AG08396 (cell line): ENCODE measurements around the gene IGF2.
A peak's percentile ranks its signal among the peaks of the same experiment; 100 is the strongest.

Source experiments
- DNase-seq: peaks from one replicate; pipeline ENCODE4 v3.0.0; 2012; ENCODE audit warnings: low spot score, mixed read lengths

IGF2 gene

DNA sequence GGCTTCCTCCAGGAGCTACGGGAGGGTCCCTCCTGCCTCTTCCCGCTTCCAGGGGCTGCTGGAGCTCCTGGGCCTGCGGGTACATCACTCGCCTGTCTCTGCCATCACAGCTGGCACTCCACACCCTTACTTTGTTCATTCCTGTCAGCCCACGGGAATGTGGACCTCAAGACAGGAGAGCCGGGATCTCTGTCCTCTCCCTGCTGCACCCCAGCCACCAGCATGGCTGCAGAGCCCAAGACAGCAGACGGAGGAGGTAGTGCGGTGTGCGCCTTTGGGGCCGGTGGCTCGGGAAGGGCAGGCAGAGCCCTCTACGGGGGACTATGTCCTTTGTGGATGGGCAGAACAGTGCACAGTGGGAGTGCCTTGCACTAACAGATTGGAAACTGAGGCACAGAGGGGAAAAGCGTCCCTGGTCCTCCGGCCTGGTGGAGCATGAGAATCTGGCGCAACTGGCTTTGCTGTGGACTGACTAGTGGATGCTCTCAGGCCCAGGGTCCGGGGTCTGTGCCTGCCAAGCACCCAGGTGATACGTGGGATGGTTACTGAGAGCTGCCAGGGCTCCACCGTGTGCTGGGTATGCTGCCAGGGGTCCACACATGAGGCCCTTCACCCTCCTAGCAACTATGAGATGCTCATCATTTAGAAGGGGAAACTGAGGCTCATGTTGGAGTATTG lies 47.3 kb downstream of the IGF2 start:
- DNase-seq, result no peak

DNA sequence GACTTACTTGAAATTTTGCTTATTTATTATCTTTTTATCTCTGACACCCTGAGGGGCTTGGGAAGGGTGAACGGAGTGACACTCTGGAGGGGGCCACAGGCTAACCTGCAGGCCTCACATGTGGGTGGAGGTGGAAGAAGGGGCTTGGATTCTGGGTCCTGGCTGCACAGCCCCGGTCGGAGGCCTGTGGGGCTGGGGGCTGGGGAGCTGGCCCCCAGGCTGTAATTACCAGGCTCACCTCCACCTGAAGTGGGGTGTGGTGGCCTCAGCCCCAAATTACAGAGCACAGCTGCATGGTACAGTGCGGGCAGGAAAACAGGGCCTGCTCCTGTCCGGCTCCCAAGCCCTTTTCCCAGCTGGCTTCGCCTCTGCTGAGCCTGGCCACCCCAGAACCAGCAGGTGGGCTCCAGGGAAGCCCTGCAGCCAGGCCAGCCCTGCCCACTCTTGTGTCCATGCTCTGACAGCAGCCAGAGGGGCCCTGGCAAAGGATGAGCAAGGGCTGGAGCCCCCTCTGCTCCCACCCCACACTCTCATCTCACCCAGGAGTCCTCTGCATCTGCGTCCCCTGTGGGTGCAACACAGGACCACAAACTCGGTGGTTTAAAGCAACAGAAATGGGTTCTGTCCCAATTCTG lies 48.0 kb downstream of the IGF2 start:
- no peak for DNase-seq

DNA sequence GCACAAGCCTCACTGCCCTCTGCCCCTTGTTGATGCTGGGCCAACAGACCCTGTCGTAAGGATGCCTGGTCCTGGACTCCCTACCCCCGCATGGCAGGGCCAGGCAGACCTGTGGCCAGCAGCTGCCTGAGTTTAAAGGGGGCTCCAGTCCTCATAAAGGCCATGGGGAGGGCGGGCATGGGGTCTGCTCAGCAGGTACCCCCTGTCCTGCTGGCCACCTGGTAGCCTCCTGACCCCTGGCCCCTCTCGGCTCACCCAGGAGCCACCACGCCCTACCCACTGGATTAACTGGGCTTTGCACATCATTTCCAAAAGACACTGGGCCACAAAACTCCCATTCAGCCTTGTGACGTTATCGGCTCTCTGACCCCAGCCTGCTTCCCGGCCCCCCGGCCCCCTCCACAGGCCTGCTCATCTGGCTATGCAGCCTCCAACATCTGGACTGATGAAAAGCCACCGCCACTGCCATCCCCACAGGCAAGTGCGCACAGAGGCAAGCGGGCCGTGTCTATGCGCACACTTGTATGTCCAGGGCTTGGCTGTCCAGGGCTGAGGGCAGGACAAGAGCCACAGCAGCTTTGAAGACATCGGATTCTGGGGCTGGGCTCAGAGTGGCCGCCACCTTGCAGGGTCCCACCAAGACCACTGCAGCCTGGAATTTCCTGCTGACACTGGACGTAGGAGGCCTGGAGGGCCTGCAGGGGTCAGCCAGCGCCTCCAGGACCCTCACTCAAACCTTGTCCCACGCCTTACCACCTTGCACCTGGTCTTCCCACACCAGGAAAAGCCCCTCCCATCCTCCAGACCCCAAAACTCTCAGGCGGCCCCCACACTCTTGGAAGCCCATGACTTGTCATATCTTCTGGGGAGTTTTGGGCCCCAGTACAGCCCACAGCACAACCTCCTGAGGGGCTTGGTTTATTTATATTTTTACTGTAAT lies 48.7 kb downstream of the IGF2 start:
- no peak for DNase-seq

DNA sequence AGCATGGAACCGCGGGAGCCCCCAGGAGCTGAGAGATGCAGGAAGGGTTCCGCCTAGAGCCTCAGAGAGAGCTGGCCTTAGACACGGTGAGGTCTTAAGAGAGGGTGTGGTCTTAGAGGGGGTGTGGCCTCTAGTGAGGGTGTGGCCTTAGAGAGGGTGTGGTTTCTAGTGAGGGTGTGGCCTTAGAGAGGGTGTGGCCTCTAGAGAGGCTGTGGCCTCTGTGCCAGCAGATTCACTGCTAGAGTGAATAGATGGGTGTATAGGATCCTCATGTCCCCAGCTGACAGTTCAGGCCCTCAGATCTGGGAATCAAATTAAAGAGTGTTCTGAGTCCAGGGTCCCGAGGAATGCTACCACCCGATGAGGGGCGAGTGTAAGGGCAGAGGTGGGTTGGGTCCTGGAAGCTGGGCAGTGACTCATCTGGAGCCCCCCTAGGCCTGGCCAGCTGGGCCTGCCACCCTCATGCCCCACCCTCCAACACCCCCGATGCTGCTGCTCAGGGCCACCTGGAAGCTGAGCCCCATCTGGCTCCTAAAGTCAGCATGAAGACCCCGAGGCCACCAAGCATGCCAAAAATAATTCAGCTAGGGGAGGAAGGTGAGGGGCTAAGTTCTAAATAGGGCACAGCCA lies 49.5 kb downstream of the IGF2 start:
- peak; percentile 71 for DNase-seq

DNA sequence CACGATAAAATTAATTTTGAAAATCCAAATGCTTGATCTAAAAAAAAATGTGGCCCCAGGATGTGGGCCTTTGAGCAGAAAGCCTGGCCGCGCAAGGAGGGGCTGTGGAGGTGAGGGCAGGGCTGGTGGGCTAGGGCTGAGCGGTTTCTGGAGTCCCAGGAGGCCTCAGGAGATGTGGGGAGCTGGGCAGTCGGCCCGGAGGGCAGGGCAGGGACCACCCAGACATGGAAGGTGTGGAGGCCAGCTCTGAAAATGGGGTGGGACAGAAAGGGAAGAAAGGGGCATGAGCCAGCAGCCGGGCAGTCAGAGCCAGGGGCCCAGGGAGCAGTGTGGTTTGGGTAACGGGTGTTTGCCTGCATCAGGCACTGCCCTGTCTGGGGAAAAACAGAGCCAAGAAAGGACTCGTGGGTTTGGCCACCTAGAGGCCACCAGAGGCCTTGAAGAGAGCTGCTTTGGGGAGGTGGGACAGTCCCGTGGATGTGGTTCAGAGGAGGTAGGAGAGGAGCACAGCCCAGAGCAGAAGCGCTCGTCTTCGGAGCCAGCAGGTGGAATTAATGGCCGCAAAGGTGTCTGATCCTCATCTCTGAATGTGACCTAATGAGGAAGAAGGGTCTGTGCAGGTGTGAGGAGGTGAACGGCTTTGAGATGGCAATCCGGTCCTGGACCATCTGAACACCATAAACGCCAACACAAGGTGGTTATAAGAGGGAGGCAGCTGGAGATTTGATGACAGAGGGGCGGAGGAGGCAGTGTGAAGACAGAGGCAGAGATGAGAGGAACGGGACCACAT lies 50.2 kb downstream of the IGF2 start:
- DNase-seq, result peak; percentile 5

DNA sequence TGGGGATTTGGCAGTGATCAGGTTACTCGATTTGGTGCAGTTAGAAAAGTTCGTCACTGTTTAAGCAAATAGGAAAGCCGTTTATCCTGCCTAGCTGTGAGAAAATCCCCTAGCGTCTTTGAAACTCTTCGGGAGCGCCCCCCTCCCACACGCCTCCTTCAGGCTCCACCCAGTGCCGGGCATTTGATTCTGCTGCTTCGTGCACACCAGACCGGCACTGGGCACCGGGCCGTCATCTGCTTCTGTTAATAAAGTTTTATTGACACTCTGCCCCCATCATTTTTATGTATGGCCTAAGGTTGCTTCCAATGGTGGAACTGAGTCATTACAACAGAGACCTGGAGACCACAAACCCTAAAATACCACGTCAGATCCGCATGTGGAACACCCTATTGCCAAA lies 50.9 kb downstream of the IGF2 start:
- DNase-seq, result no peak

DNA sequence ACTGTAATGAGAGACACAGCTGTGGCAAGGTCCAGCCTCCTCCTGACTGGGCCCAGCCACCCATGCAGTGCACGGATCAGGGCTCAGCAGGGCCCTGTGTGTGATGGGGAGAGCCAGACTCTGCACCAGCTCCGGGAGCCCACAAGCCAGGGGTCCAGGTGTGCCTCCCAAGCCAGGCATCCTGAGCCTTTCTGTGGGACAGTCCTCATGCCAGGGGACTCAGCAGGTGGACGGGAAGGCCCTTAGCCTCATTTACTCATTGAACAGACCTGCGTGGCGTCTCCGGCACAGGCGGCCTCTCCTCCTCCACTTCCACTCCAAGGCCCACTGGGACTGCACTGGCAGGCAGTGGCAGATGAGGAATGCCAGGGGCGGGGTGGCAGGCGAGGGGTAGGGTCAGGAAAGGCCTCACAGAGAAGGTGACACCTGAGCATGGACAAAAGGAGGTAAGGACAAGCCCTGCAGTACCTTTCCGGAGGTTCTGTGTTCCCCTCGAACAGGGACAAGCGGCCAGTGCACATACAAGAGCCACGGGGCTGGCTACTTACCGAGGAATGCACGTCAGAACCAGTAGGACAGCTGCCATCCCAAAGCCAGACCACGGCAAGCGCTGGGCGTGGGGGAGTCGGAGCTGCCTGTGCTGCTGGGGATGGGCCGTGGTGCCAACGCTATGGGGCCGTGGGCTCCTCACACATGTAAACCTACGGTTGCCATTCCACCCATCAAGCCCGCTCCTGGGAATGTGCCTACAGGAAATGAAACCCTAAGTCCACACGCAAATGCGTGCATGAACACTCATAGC lies 52.7 kb downstream of the IGF2 start:
- peak; percentile 3 for DNase-seq

DNA sequence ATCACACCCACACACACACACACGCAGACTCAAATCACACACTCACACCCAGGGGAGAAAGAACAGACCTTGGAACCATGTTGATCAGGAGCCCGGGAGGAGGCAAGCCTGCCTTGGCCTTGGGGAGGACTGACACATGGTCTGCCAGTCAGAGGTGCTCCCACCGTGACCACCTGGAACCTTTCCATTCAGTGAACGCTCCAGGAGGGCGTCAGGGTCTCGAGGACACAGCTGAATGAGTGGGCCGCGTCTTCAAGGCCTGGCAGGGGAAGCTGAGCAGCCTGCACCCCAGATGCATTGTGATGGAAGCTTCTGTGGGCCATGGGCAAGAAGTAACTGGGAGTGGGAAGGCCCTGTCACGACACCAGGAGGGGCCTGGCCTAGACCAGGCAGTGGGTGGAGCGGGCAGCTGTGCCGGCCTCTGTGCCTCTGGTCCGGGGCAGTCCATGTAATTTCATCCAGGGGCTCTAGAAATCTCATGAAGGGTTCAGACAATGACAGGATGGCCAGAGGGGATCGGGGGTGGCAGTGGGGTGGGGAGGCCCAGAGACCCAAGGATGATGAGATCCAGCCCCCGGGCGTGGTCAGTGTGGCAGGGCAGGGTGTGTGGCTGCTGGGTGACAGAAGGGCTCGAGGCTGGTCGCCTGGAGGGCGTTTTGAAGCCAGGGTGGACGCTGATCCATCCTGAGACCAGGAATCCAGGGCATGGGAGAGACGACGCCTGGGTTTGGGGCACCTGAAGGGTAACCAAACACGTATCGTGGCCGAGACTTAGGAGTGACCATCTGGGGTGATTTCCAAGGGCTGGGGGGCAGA lies 53.7 kb downstream of the IGF2 start:
- DNase-seq, result peak; percentile 1

DNA sequence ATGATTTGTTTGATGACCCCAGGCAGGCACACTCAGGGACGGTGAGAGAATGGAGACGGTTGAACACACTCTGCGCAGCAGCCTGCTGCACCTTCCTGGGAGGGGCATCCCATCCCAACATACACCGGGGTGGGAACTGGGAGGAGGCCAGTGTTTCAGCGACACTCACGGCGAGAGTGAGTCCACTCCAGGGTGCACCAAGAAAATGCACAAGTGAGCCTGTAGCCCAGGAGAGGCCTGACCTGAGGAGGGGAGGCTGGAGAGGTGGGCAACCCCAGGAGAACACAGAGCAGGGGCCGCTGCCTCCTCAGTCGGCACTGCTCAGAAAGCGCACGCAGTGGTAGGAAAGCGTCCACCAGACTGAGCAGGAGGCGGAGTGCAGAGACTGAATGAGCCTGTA lies 54.5 kb downstream of the IGF2 start:
- peak; percentile 1 for DNase-seq
